G401 (cell line): ENCODE measurements around the gene RFX1. TPM values are rescaled to one million over a fixed set of nuclear protein-coding genes. Genes with fewer than 3 reads are reported as not detected.
A peak's percentile ranks its signal among the peaks of the same experiment; 100 is the strongest.

Experiments used
- DNase-seq: peaks from one replicate; pipeline ENCODE4 v3.0.0-alpha.2; 2015; ENCODE audit warnings: low spot score
- in situ Hi-C: cut with HindIII; loops from 2 replicates; pipeline ENCODE4 v1.10.0; 2016; ENCODE audit warnings: low sequenced_read_pairs, mixed read lengths
- total RNA-seq: library from RNA; depleted of rRNA; stranded (reverse); fragments of >200 nt; shearing (Covaris generic); gene quantifications from 2 replicates; pipeline ENCODE4 v1.2.3, GENCODE V29; 2014

RFX1 gene
- total RNA-seq, 1 experiment from 2014 or later = 6.0 TPM

- in situ Hi-C loops = no loop called here
Observed at GRCh38 chr19:13952931-13953531, 53.1 kb downstream of the RFX1 start.

DNA sequence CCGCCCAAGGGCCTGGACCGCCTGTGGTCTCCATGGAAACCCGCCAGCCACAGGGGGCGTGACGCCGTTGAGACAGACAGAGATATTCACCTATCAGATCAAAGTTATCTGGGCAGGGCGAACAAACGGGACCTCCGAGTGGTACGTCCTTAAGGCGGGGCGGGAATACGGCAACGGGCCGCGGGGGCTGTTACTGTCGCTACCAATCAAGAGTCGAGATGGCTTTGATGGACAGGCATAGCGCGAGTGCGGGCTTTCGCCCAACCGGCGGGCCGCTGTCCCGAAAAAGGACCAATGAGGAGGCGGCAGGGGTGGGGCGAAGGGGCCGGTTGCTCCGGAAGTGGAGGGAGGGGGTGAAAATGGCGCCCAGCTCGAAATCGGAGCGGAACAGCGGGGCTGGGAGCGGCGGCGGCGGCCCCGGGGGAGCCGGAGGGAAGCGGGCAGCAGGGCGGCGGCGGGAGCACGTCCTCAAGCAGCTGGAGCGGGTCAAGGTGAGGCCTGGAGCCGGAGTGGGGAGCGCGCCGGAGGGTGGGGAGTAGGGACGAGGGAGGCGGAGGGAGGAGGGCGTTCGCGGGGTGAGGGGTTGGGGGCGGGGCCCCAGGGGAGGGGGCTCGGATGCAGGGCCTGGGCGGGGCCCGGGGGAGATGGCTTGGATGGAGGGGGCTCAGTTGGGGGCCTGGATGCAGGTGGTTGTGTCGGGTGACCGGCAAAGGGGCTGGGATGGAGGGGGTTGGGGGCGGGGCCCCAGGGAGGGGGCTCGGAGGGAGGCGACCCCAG, 53.8 kb downstream of the RFX1 start, which contains the start of gene DCAF15:
Gene DCAF15, plus strand, starts transcription at position 356 of the 777 bp plus-strand sequence. Its CDS starts 4 bp downstream, at position 360.
- peak; percentile 100 for DNase-seq
- in situ Hi-C loops = no loop called here

More at GRCh38 chr19:13952931-13953531, 53.1 kb downstream of the RFX1 start:
- DNase-seq = peak; percentile 69

DNA sequence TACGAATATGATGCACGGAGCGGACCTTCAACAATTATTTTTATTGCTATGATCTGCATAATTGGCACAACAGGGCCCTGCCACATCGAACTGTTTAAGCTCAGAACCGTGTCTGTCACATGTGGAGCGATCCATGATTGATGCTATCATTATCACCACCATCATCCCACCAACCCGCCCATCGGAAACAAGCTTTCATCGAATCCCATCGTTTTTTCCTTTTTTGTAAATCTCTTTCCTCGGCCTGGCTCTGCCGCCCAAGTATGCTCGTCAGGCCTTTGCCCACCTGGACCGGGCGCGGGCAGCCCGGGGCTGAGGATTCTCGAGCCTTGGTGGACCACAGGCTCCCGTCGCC, 54.3 kb downstream of the RFX1 start:
- in situ Hi-C loops = no loop called here

DNA sequence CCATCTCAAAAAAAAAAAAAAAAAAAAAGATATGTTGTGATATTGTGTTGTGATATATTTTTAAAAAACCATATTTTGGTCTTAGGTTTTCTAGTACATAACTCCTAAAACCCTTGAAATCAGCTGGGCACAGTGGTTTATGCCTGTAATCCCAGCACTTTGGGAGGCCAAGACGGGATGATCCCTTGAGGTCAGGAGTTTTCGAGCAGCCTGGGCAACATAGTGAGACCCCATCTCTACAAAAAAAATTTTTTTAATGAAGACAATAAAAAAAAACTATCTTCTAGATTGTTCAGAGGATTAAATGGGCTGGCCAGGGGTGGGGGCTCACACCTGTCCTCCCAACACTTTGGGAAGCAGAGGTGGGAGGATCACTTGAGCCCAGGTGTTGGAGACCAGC, 55.1 kb downstream of the RFX1 start:
- DNase-seq = no peak
- in situ Hi-C loops = no loop called here

More for the DNA sequence above, 54.3 kb downstream of the RFX1 start:
- no peak for DNase-seq

DNA sequence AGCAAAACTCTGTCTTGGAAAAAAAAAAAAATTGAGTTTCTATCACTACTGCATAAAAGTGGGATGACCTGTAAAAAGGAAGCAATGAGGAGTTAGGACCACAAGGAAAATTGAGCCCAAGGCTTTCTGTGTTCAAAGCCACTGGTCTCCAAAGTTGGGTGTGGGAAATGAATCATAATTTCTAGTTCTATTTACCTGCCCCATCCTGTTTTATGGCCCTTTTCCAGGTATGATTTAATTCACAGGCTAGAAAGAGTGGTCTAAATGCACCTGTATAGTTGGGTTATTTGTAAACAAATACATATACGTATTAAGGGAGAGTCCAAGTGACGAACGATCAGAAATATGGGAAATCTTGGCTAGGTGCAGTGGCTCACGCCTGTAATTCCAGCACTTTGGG, 59.7 kb downstream of the RFX1 start:
- DNase-seq = no peak
- in situ Hi-C loops = no loop called here

GRCh38 chr19:13942023-13942684, 64.0 kb downstream of the RFX1 start:
- in situ Hi-C loops = no loop called here
- no peak for DNase-seq

- in situ Hi-C loops = no loop called here
- no peak for DNase-seq
Observed at GRCh38 chr19:13938301-13939064, 67.6 kb downstream of the RFX1 start, which contains the start of gene PODNL1. Gene PODNL1, minus strand, starts transcription at chr19:13938417. Its CDS starts 236 bp downstream, at chr19:13938181.

GRCh38 chr19:13937479-13938300, 68.4 kb downstream of the RFX1 start:
- in situ Hi-C loops = no loop called here
- DNase-seq = no peak

DNA sequence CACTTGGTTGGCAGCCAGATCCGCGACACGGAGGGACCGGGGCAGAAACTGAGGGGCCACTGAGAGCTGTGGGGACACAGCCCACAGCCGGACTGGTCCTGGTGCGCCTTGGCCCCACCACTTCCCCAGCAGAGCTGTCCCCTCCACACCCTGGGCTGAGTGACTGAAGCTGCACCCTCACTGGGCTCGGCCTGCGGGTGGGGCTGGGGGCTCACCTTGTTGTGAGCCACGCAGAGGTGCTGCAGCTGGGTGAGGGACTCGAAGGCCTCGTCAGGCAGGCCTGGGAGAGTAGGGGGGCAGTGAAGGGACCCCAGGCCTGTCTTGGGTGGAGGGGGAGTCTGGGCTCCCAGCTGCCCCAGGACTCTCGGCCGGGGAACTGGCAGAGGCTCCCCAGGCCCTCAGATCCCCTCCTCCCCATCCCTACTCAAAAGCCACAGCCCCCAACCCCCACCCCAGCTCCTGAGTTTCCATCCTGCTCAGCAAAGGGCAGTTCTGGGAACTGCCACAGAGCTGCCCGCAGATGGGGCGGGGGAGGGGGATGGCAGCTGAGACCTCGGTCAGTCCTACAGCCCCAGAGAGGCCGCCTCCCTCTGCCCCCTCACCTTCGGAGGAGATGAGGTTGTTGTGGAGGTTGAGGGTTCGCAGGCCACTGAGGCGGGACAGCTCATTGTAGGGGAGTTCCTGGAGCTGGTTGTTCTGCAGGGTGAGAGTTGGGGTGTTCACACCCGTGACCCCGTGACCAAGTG, 70.2 kb downstream of the RFX1 start:
- in situ Hi-C loops = no loop called here
- no peak for DNase-seq

DNA sequence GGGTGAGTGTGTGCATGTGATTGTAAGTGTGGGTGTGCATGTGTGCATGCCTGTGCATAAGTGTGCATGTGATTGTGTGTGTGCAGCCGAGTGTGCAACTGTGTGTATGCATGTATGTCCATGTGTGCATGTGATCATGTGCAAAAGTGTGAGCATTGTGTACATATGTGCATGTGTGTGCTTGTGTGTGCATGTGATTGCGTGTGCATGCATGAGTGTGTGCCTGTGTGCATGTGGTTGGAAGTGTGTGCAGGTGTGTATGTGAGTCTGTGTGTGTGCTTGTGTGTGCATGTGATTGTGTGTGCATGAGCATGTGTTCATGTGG, 71.4 kb downstream of the RFX1 start:
- no peak for DNase-seq
- in situ Hi-C loops = no loop called here

GRCh38 chr19:13932911-13933393, 73.2 kb downstream of the RFX1 start:
- DNase-seq = no peak
- in situ Hi-C loops = no loop called here

GRCh38 chr19:13932149-13932637, 73.9 kb downstream of the RFX1 start:
- no peak for DNase-seq
- in situ Hi-C loops = no loop called here

DNA sequence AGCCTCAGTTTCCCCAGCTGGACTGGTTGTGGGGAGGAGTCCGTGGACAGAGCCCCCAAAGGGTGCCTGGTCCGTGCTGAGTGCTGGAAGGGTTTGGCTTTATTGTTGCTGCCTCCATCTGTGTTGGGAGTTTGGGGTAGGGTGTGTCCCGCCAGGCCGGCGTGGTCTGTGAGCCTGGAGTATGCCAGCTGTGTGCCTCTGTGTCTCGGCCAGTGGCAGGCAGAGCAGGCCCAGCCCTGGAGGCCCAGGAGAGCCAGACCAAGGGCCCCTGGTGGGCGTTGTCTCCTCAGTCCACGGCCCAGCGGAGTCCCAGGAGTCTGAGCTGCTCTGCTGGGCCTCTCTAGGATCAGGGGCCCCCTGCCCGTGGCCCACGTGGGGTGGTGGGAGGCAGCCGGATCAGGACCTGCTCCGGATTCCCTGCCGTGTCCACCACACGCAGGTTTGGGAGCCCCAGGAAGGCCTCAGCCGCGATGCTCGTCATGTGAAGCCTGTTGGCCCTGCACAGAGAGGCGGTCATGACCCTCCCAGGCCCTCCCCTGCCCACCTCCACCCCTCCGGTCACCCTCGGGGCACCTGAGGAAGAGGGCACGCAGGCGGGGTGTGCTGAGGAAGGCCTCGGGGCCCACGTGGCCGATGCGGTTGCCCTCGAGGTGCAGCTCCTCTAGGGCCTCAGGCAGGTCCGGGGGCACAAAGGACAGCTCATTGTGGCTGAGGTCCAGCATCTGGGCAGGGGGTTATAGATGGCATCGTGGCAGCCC, 74.5 kb downstream of the RFX1 start:
- in situ Hi-C loops = no loop called here
- DNase-seq = no peak

GRCh38 chr19:13930402-13930801, 75.7 kb downstream of the RFX1 start:
- in situ Hi-C loops = no loop called here
- DNase-seq = no peak

DNA sequence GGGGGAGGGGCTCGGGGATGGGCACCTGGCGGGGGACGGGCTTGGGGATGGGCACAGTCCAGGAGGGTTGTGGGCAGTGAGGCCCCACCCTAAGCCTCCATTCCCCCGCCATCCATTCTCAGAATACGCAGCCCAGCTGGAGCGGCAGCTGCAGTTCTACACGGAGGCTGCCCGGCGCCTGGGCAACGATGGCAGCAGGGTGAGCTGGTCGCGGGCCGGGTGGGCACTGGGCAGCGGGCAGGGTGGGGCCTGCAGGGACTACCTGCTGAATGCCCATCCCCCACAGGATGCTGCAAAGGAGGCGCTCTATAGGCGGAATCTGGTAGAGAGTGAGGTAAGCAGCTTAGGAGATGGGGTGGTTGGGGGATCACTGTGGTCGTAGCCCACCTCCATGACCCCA, 76.2 kb downstream of the RFX1 start:
- no peak for DNase-seq
- in situ Hi-C loops = no loop called here

DNA sequence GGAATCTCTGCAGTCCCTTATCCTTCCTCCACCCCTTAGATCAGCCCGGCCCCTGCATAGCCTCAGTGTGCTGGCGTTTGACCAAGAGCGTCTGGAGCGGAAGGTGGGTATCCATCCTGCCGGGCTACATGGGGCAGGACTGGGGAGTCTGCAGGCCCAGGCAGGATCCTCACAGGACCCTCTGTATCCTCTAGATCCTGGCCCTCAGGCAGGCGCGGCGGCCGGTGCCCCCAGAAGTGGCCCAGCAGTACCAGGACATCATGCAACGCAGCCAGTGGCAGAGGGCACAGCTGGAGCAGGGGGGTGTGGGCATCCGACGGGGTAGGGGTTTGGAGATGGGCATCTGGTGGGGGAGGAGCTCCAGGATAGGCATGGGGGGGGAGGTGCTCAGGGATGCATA, 76.8 kb downstream of the RFX1 start:
- DNase-seq = no peak
- in situ Hi-C loops = no loop called here

GRCh38 chr19:13926715-13927114, 79.4 kb downstream of the RFX1 start:
- in situ Hi-C loops = no loop called here
- DNase-seq = no peak
